DND-41 (cell line): ENCODE results near the gene ZNF181.

ENCODE experiments used
- ATAC-seq: fragments of 200-7000 bp; cut with Tn5 transposase; 3 replicates; pipeline ENCODE4 v1.9.1; 2021; ENCODE audit warnings: low read depth; ENCODE audit not compliant: insufficient read depth
- DNase-seq: peaks from one replicate; pipeline ENCODE4 v3.0.0-alpha.2; 2020
- H2AFZ ChIP-seq: 2 replicates; pipeline ENCODE4 v1.6.0; 2012; ENCODE audit warnings: low read depth, low read length
- H3K27ac ChIP-seq: 2 replicates; pipeline ENCODE4 v1.5.1; 2012; ENCODE audit warnings: low read length, inconsistent platforms
- H3K27me3 ChIP-seq: fragments of 200-600 bp; sonication (generic); 2 replicates; pipeline ENCODE4 v1.6.0; 2012; ENCODE audit warnings: low read length, mild to moderate bottlenecking, inconsistent platforms; ENCODE audit not compliant: insufficient read depth, poor library complexity
- H3K36me3 ChIP-seq: 2 replicates; pipeline ENCODE4 v1.5.1; 2012; ENCODE audit warnings: low read length, inconsistent platforms; ENCODE audit not compliant: insufficient read depth
- H3K4me1 ChIP-seq: 2 replicates; pipeline ENCODE4 v1.5.1; 2012; ENCODE audit warnings: mild to moderate bottlenecking, low read length; ENCODE audit not compliant: insufficient read depth
- H3K4me2 ChIP-seq: 2 replicates; pipeline ENCODE4 v1.6.0; 2012; ENCODE audit warnings: mild to moderate bottlenecking, moderate library complexity, low read length, inconsistent platforms; ENCODE audit not compliant: insufficient read depth
- H3K4me3 ChIP-seq, 2 experiments: fragments of 200-600 bp in 1 of 2; shearing (Covaris generic) in 1 of 2; 2 replicates each; pipeline ENCODE4 v1.5.1; 2012 to 2016; ENCODE audit warnings: inconsistent platforms in 2 of 2, low read length in 2 of 2, mild to moderate bottlenecking in 2 of 2, low read depth in 1 of 2, moderate library complexity in 1 of 2
- H3K79me2 ChIP-seq: 2 replicates; pipeline ENCODE4 v1.6.0; 2012; ENCODE audit warnings: low read length, inconsistent platforms; ENCODE audit not compliant: insufficient read depth
- H3K9ac ChIP-seq: 2 replicates; pipeline ENCODE4 v1.6.0; 2012; ENCODE audit warnings: low read depth, mild to moderate bottlenecking, inconsistent platforms, low read length, moderate library complexity
- H3K9me3 ChIP-seq: 2 replicates; pipeline ENCODE4 v1.5.1; 2012; ENCODE audit warnings: low read length, moderate library complexity, mild to moderate bottlenecking, inconsistent platforms; ENCODE audit not compliant: insufficient read depth, severe bottlenecking
- H4K20me1 ChIP-seq: 2 replicates; pipeline ENCODE4 v1.6.0; 2012; ENCODE audit warnings: low read length; ENCODE audit not compliant: insufficient read depth
- CTCF ChIP-seq: IDR thresholded peaks from 2 replicates; pipeline ENCODE4 v1.5.1; 2012; ENCODE audit warnings: borderline replicate concordance, low read length, moderate library complexity, mild to moderate bottlenecking; ENCODE audit not compliant: poor library complexity, severe bottlenecking; ENCODE audit errors: extremely low read depth
- EZH2 ChIP-seq: IDR thresholded peaks from 3 replicates; pipeline ENCODE4 v1.6.1; 2012; ENCODE audit warnings: borderline replicate concordance, low read depth, mild to moderate bottlenecking, moderate library complexity, low read length, inconsistent platforms; ENCODE audit not compliant: severe bottlenecking

ZNF181 gene

GRCh38 chr19:34744896-34745690 lies 11.1 kb downstream of the ZNF181 start:
- peaks cover 7% of the 10 kb centered on the region; the same call in 1 of the 2 replicates for H3K36me3 ChIP-seq
- H3K9ac ChIP-seq = no peak overlapping the region
- TF ChIP-seq CTCF (no peak), EZH2 (no peak)
- no peaks in the 10 kb centered on the region for H3K9me3 ChIP-seq
- no peak overlapping the region for H3K4me2 ChIP-seq
- no peak for DNase-seq
- H3K4me3 ChIP-seq = no peak overlapping the region
- H4K20me1 ChIP-seq = no peaks in the 10 kb centered on the region
- no peaks in the 10 kb centered on the region for H3K4me1 ChIP-seq
- no peak overlapping the region for H3K27ac ChIP-seq
- no peaks in the 10 kb centered on the region for H3K79me2 ChIP-seq
- no peaks in the 10 kb centered on the region for H3K27me3 ChIP-seq
- H2AFZ ChIP-seq = no peak overlapping the region
- ATAC-seq = no peak

GRCh38 chr19:34757441-34757840 lies 23.4 kb downstream of the ZNF181 start:
- Histone ChIP-seq H3K9ac (no peak overlapping the region), H3K27ac (no peak overlapping the region), H3K4me2 (no peak overlapping the region), H3K4me3 (no peak overlapping the region), H4K20me1 (no peaks in the 10 kb centered on the region), H3K9me3 (peaks cover 52% of the 10 kb centered on the region), H3K4me1 (no peaks in the 10 kb centered on the region), H3K27me3 (no peaks in the 10 kb centered on the region), H3K36me3 (peaks cover 17% of the 10 kb centered on the region; the same call in 1 of the 2 replicates), H3K79me2 (no peaks in the 10 kb centered on the region), H2AFZ (no peak overlapping the region)
- ATAC-seq (no peak), DNase-seq (no peak)
- no peak for TF ChIP-seq EZH2
- TF ChIP-seq CTCF = no peak

GRCh38 chr19:34759218-34759917 lies 25.3 kb downstream of the ZNF181 start:
- TF ChIP-seq CTCF (no peak), EZH2 (no peak)
- no peak overlapping the region for H3K4me3 ChIP-seq
- DNase-seq = no peak
- no peak overlapping the region for H3K27ac ChIP-seq
- H3K36me3 ChIP-seq = peaks cover 30% of the 10 kb centered on the region
- H3K79me2 ChIP-seq = no peaks in the 10 kb centered on the region
- H3K4me1 ChIP-seq = no peaks in the 10 kb centered on the region
- no peak overlapping the region for H3K4me2 ChIP-seq
- no peaks in the 10 kb centered on the region for H3K27me3 ChIP-seq
- no peak overlapping the region for H3K9ac ChIP-seq
- H4K20me1 ChIP-seq = no peaks in the 10 kb centered on the region
- ATAC-seq = no peak
- no peak overlapping the region for H2AFZ ChIP-seq
- H3K9me3 ChIP-seq = peaks cover 50% of the 10 kb centered on the region
